ENCODE results near the gene PCYT1A. TPM values are rescaled to one million over a fixed set of nuclear protein-coding genes. Genes with fewer than 3 reads are reported as not detected.

PCYT1A gene
- total RNA-seq, 1 experiment from 2014 or later: 96.8 TPM

GRCh38 chr3:196227121-196227561 lies 60.4 kb downstream of the PCYT1A start:
- BruUV-seq (replicated peaks): no TSS peak
- ATAC-seq: peak; percentile 18; the same call in 1 of the 2 replicates
- Histone ChIP-seq H3K27me3 (ENCODE audit: control insufficient read depth, insufficient read depth, low read length) (no peaks in the 10 kb centered on the region), H3K9me3 (ENCODE audit: control insufficient read depth, insufficient read depth, low read depth, low read length) (no peaks in the 10 kb centered on the region), H3K4me3 (ENCODE audit: low read depth in 2 of 2, low read length in 2 of 2) (no peak overlapping the region), H3K4me1 (ENCODE audit: control insufficient read depth, insufficient read depth, low read length) (no peaks in the 10 kb centered on the region), H3K27ac (ENCODE audit: low read length) (no peak overlapping the region), H3K36me3 (ENCODE audit: control insufficient read depth, insufficient read depth, low read length) (no peaks in the 10 kb centered on the region)
- DNase-seq (ENCODE audit: low read depth, low spot score): no peak
- intact Hi-C loops (cut with micrococcal nuclease; ENCODE audit: unreplicated experiment) (no loop called here), in situ Hi-C loops (cut with HindIII; ENCODE audit: low pct_unique_long_range_greater_than_20kb, low sequenced_read_pairs) (no loop called here)
- POLR2A ChIA-PET: no interaction called here
- CTCF ChIA-PET: interaction anchor here (0.5 kb wide), 1 partner anchor 14 kb away, joined by 3 read pairs; no protein-coding TSS in a partner anchor
- TF ChIP-seq CTCF (IDR thresholded peaks at IDR 0.05): no peak
- TF ChIP-seq TCF7L2 (IDR thresholded peaks at IDR 0.05; ENCODE audit: low read depth, low read length): no peak
- TF ChIP-seq REST (IDR thresholded peaks at IDR 0.05; ENCODE audit: insufficient read depth in 1 of 2, low read depth in 2 of 2, low read length in 1 of 2): no peak
- TF ChIP-seq SIN3A (IDR thresholded peaks at IDR 0.05; ENCODE audit: borderline replicate concordance, insufficient read depth, low read depth, low read length): no peak
- no peak for TF ChIP-seq POLR2AphosphoS5 (IDR thresholded peaks at IDR 0.05; ENCODE audit: low read depth, low read length)

- CTCF ChIA-PET: no interaction called here
These were observed 61.7 kb downstream of the PCYT1A start for GRCh38 chr3:196225763-196226364.

More at GRCh38 chr3:196225763-196226364, 61.7 kb downstream of the PCYT1A start:
- Histone ChIP-seq H3K4me3 (ENCODE audit: low read depth in 2 of 2, low read length in 2 of 2) (no peak overlapping the region), H3K36me3 (ENCODE audit: control insufficient read depth, insufficient read depth, low read length) (no peaks in the 10 kb centered on the region), H3K4me1 (ENCODE audit: control insufficient read depth, insufficient read depth, low read length) (no peaks in the 10 kb centered on the region), H3K27me3 (ENCODE audit: control insufficient read depth, insufficient read depth, low read length) (no peaks in the 10 kb centered on the region), H3K27ac (ENCODE audit: low read length) (no peak overlapping the region), H3K9me3 (ENCODE audit: control insufficient read depth, insufficient read depth, low read depth, low read length) (no peaks in the 10 kb centered on the region)
- no TSS peak for BruUV-seq (replicated peaks)
- POLR2A ChIA-PET: no interaction called here
- ATAC-seq (no peak), DNase-seq (ENCODE audit: low read depth, low spot score) (no peak)
- in situ Hi-C loops (cut with HindIII; ENCODE audit: low pct_unique_long_range_greater_than_20kb, low sequenced_read_pairs): no loop called here
- no peak for TF ChIP-seq REST (IDR thresholded peaks at IDR 0.05; ENCODE audit: insufficient read depth in 1 of 2, low read depth in 2 of 2, low read length in 1 of 2)
- TF ChIP-seq TCF7L2 (IDR thresholded peaks at IDR 0.05; ENCODE audit: low read depth, low read length): no peak
- no peak for TF ChIP-seq CTCF (IDR thresholded peaks at IDR 0.05)
- no peak for TF ChIP-seq POLR2AphosphoS5 (IDR thresholded peaks at IDR 0.05; ENCODE audit: low read depth, low read length)
- no peak for TF ChIP-seq SIN3A (IDR thresholded peaks at IDR 0.05; ENCODE audit: borderline replicate concordance, insufficient read depth, low read depth, low read length)
- intact Hi-C loops (cut with micrococcal nuclease; ENCODE audit: unreplicated experiment): no loop called here
